Measurements from ENCODE around the gene GALR2.

Gene GALR2

GRCh38 chr17:76088868-76089576, 14.4 kb downstream of the GALR2 start:
- H3K4me3 ChIP-seq (ENCODE audit: low read depth, low read length), result no peak overlapping the region
- TF ChIP-seq CTCF (IDR thresholded peaks at IDR 0.05; ENCODE audit: borderline replicate concordance, insufficient read depth, low read depth, low read length), result no peak

- TF ChIP-seq CTCF (IDR thresholded peaks at IDR 0.05; ENCODE audit: borderline replicate concordance, insufficient read depth, low read depth, low read length), result no peak
- no peak overlapping the region for H3K4me3 ChIP-seq (ENCODE audit: low read depth, low read length)
These were observed 15.3 kb downstream of the GALR2 start for GRCh38 chr17:76089680-76090516.

- H3K4me3 ChIP-seq (ENCODE audit: low read depth, low read length), result no peak overlapping the region
- TF ChIP-seq CTCF (IDR thresholded peaks at IDR 0.05; ENCODE audit: borderline replicate concordance, insufficient read depth, low read depth, low read length), result no peak
These were observed 16.0 kb downstream of the GALR2 start for GRCh38 chr17:76090517-76091129.

- no peak for TF ChIP-seq CTCF (IDR thresholded peaks at IDR 0.05; ENCODE audit: borderline replicate concordance, insufficient read depth, low read depth, low read length)
- H3K4me3 ChIP-seq (ENCODE audit: low read depth, low read length), result no peak overlapping the region
These were observed 17.1 kb downstream of the GALR2 start for GRCh38 chr17:76091526-76092286.

GRCh38 chr17:76092526-76093413, 18.2 kb downstream of the GALR2 start:
- no peak overlapping the region for H3K4me3 ChIP-seq (ENCODE audit: low read depth, low read length)
- TF ChIP-seq CTCF (IDR thresholded peaks at IDR 0.05; ENCODE audit: borderline replicate concordance, insufficient read depth, low read depth, low read length), result no peak

- TF ChIP-seq CTCF (IDR thresholded peaks at IDR 0.05; ENCODE audit: borderline replicate concordance, insufficient read depth, low read depth, low read length), result no peak
These were observed 19.5 kb downstream of the GALR2 start for GRCh38 chr17:76094046-76094445.

More at GRCh38 chr17:76094046-76094445, 19.5 kb downstream of the GALR2 start:
- no peak overlapping the region for H3K4me3 ChIP-seq (ENCODE audit: low read depth, low read length)
